ENCODE data around the gene NUFIP2. TPM values are rescaled to one million over a fixed set of nuclear protein-coding genes. Genes with fewer than 3 reads are reported as not detected.

The NUFIP2 gene
- total and polyA plus RNA-seq, 10 of the 15 experiments (the other 5 are each of a cell fraction or from before 2014, with no cell fraction given) = 3.7 to 32.3 (median 14.5) TPM

DNA sequence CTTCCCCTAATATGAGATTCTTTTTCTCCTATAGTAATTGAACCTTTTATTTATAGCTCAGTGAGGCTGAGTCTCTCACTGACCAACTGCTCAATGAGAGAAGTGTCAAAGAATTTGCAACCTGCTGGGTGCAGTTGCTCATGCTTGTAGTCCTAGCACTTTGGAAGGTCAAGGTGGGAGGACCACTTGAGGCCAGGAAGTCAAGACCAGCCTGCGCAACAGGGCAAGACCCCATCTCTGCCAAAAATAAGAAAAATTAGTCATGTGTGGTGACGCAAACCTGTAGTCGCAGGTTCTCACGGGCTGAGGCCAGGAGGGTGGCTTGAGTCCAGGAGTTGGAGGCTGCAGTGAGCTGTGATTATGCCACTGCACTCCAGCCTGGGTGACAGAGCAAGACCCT lies 78.2 kb downstream of the NUFIP2 start:
- intact Hi-C loops (cut with micrococcal nuclease; ENCODE audit: unreplicated experiment) (no loop called here), in situ Hi-C loops (cut with MboI) (no loop called here)
- no peaks in the 10 kb centered on the region for H3K4me1 ChIP-seq (ENCODE audit: control insufficient read depth, insufficient read depth, low read length)
- no peaks in the 10 kb centered on the region for H3K9me3 ChIP-seq (replicated peaks; ENCODE audit: control insufficient read depth, insufficient read depth, low read length)
- no peak overlapping the region for H3K4me3 ChIP-seq
- H3K27ac ChIP-seq (ENCODE audit: control insufficient read depth, insufficient read depth) = no peak overlapping the region
- 16% methylated on average over 4 of the region's 4 CpGs for WGBS (ENCODE audit: insufficient coverage, insufficient replicate concordance, low lambda C conversion rate, missing lambda C conversion rate)
- RAD21 ChIA-PET (ENCODE audit: unreplicated experiment) = interaction anchor here (9.7 kb wide), 1 partner anchor 68 kb away, joined by 182 read pairs; no protein-coding TSS in a partner anchor
- ATAC-seq = no peak; the same call in 1 of the 3 replicates
- H3K27me3 ChIP-seq (replicated peaks in 1 of 2; ENCODE audit: control insufficient read depth in 2 of 2, insufficient read depth in 2 of 2, low read length in 1 of 2) = no peaks in the 10 kb centered on the region
- SMC1A ChIA-PET (ENCODE audit: uncharacterized antibody, unreplicated experiment) = interaction anchor here (1.0 to 7.4 kb wide), 3 partner anchors 11 to 69 kb away, joined by 3 to 150 read pairs (median 4); no protein-coding TSS in a partner anchor
- FAIRE-seq = no peak
- no peak overlapping the region for H2AFZ ChIP-seq (ENCODE audit: control insufficient read depth, low read depth, low read length)
- no peak for DNase-seq (ENCODE audit: low read depth, low spot score)
- no peak overlapping the region for H3K9ac ChIP-seq (ENCODE audit: control insufficient read depth, insufficient read depth, low read length)
- no peaks in the 10 kb centered on the region for H3K79me2 ChIP-seq (ENCODE audit: control insufficient read depth, insufficient read depth, low read length)
- CTCF ChIA-PET = interaction anchor here (0.7 to 12.4 kb wide), 6 partner anchors 10 to 91 kb away, joined by 3 to 358 read pairs (median 11); no protein-coding TSS in a partner anchor
- no TSS peak for BruUV-seq (replicated peaks)
- H3K36me3 ChIP-seq (ENCODE audit: control insufficient read depth in 2 of 2, insufficient read depth in 2 of 2, low read length in 1 of 2) = no peaks in the 10 kb centered on the region
- H4K20me1 ChIP-seq (ENCODE audit: control insufficient read depth, insufficient read depth) = no peaks in the 10 kb centered on the region
- POLR2A ChIA-PET = interaction anchor here (0.7 kb wide), 1 partner anchor 20 kb away, joined by 3 read pairs; no protein-coding TSS in a partner anchor
- H3K4me2 ChIP-seq (ENCODE audit: control insufficient read depth, insufficient read depth) = no peak overlapping the region
- no peak for TF ChIP-seq HDAC2 (IDR thresholded peaks at IDR 0.05)
- TF ChIP-seq, protein P1, sequence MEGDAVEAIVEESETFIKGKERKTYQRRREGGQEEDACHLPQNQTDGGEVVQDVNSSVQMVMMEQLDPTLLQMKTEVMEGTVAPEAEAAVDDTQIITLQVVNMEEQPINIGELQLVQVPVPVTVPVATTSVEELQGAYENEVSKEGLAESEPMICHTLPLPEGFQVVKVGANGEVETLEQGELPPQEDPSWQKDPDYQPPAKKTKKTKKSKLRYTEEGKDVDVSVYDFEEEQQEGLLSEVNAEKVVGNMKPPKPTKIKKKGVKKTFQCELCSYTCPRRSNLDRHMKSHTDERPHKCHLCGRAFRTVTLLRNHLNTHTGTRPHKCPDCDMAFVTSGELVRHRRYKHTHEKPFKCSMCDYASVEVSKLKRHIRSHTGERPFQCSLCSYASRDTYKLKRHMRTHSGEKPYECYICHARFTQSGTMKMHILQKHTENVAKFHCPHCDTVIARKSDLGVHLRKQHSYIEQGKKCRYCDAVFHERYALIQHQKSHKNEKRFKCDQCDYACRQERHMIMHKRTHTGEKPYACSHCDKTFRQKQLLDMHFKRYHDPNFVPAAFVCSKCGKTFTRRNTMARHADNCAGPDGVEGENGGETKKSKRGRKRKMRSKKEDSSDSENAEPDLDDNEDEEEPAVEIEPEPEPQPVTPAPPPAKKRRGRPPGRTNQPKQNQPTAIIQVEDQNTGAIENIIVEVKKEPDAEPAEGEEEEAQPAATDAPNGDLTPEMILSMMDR (IDR thresholded peaks at IDR 0.05 in 2 of 3, conservative IDR thresholded peaks at IDR 0.05 in 1 of 3; ENCODE audit: control insufficient read depth in 2 of 3, extremely low read depth in 1 of 3, insufficient read depth in 1 of 3, low read depth in 3 of 3, low read length in 3 of 3) = no peak
- TF ChIP-seq RUNX3 (IDR thresholded peaks at IDR 0.05; ENCODE audit: low read length) = peak; percentile 36
- no peak for TF ChIP-seq POLR2AphosphoS5 (IDR thresholded peaks at IDR 0.05; ENCODE audit: low read length)
- 0 out of 2 replicates have a peak, but pooled peaks have one; percentile 39 for TF ChIP-seq MEF2A (IDR thresholded peaks at IDR 0.05; ENCODE audit: insufficient read depth, low read depth, low read length)
- TF ChIP-seq GATAD2B (conservative IDR thresholded peaks at IDR 0.05; ENCODE audit: low read depth) = no peak
- no peak for TF ChIP-seq WRNIP1 (IDR thresholded peaks at IDR 0.05; ENCODE audit: borderline replicate concordance, low read depth, low read length)
- peak; percentile 55 for TF ChIP-seq NR2F1 (conservative IDR thresholded peaks at IDR 0.05)
- TF ChIP-seq, protein P2, sequence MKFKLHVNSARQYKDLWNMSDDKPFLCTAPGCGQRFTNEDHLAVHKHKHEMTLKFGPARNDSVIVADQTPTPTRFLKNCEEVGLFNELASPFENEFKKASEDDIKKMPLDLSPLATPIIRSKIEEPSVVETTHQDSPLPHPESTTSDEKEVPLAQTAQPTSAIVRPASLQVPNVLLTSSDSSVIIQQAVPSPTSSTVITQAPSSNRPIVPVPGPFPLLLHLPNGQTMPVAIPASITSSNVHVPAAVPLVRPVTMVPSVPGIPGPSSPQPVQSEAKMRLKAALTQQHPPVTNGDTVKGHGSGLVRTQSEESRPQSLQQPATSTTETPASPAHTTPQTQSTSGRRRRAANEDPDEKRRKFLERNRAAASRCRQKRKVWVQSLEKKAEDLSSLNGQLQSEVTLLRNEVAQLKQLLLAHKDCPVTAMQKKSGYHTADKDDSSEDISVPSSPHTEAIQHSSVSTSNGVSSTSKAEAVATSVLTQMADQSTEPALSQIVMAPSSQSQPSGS (IDR thresholded peaks at IDR 0.05; ENCODE audit: low read length) = peak; percentile 52; the same call in 1 of the 2 replicates
- 0 out of 2 replicates have a peak, but pooled peaks have one; percentile 10 for TF ChIP-seq CREM (IDR thresholded peaks at IDR 0.05; ENCODE audit: low read depth)
- no peak for TF ChIP-seq TCF12 (IDR thresholded peaks at IDR 0.05; ENCODE audit: low read depth, low read length)
- TF ChIP-seq, protein P3, sequence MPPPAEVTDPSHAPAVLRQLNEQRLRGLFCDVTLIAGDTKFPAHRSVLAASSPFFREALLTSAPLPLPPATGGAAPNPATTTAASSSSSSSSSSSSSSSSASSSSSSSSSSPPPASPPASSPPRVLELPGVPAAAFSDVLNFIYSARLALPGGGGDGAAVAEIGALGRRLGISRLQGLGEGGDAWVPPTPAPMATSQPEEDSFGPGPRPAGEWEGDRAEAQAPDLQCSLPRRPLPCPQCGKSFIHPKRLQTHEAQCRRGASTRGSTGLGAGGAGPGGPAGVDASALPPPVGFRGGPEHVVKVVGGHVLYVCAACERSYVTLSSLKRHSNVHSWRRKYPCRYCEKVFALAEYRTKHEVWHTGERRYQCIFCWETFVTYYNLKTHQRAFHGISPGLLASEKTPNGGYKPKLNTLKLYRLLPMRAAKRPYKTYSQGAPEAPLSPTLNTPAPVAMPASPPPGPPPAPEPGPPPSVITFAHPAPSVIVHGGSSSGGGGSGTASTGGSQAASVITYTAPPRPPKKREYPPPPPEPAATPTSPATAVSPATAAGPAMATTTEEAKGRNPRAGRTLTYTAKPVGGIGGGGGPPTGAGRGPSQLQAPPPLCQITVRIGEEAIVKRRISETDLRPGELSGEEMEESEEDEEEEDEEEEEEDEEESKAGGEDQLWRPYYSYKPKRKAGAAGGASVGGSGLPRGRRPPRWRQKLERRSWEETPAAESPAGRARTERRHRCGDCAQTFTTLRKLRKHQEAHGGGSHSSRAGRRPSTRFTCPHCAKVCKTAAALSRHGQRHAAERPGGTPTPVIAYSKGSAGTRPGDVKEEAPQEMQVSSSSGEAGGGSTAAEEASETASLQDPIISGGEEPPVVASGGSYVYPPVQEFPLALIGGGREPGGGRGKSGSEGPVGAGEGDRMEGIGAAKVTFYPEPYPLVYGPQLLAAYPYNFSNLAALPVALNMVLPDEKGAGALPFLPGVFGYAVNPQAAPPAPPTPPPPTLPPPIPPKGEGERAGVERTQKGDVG (CRISPR knock-in tag; IDR thresholded peaks at IDR 0.05) = no peak
- peak; percentile 56; the same call in 1 of the 2 replicates for TF ChIP-seq NFIC (IDR thresholded peaks at IDR 0.05; ENCODE audit: low read depth, low read length)
- TF ChIP-seq, protein P4, sequence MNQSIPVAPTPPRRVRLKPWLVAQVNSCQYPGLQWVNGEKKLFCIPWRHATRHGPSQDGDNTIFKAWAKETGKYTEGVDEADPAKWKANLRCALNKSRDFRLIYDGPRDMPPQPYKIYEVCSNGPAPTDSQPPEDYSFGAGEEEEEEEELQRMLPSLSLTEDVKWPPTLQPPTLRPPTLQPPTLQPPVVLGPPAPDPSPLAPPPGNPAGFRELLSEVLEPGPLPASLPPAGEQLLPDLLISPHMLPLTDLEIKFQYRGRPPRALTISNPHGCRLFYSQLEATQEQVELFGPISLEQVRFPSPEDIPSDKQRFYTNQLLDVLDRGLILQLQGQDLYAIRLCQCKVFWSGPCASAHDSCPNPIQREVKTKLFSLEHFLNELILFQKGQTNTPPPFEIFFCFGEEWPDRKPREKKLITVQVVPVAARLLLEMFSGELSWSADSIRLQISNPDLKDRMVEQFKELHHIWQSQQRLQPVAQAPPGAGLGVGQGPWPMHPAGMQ (IDR thresholded peaks at IDR 0.05; ENCODE audit: borderline replicate concordance) = no peak
